ENCODE measurements around the gene ZNF57. TPM values are rescaled to one million over a fixed set of nuclear protein-coding genes. Genes with fewer than 3 reads are reported as not detected.
"Not testable (repeated sequence)": the region's sequence is repeated elsewhere in the genome, so short reads cannot be mapped to it uniquely, and the experiment has no call there.

ZNF57 gene
- total RNA-seq, 2 donors from 2014 or later, result 4.1 to 4.8 TPM

- Mint-ChIP-seq H3K27ac (no peak overlapping the region), H3K4me1 (ENCODE audit: low read depth in 2 of 2) (no peaks in the 10 kb centered on the region), H3K36me3 (peaks cover 4% of the 10 kb centered on the region), H3K9me3 (no peaks in the 10 kb centered on the region), H3K27me3 (no peaks in the 10 kb centered on the region), H3K4me3 (no peak overlapping the region)
- ATAC-seq (no peak), DNase-seq (ENCODE audit: low spot score) (no peak)
Measured at GRCh38 chr19:2877398-2878331, 23.1 kb upstream of the ZNF57 start.

GRCh38 chr19:2883686-2884439 lies 16.9 kb upstream of the ZNF57 start:
- no peak for ATAC-seq
- no peak overlapping the region for H3K27ac Mint-ChIP-seq

GRCh38 chr19:2885736-2886135 lies 15.0 kb upstream of the ZNF57 start:
- Mint-ChIP-seq H3K4me1 (ENCODE audit: low read depth in 2 of 2) (peaks cover 5% of the 10 kb centered on the region in 2 donors), H3K9me3 (no peaks in the 10 kb centered on the region), H3K27me3 (peaks cover 0 to 2% of the 10 kb centered on the region in 2 donors), H3K36me3 (no peaks in the 10 kb centered on the region), H3K27ac (no peak overlapping the region), H3K4me3 (no peak overlapping the region)
- no peak for DNase-seq (ENCODE audit: low spot score)
- no peak for ATAC-seq

More at GRCh38 chr19:2883686-2884439, 16.9 kb upstream of the ZNF57 start:
- no peak for DNase-seq (ENCODE audit: low spot score)
- peaks cover 0 to 2% of the 10 kb centered on the region in 2 donors for H3K27me3 Mint-ChIP-seq
- peaks cover 5% of the 10 kb centered on the region in 2 donors for H3K4me1 Mint-ChIP-seq (ENCODE audit: low read depth in 2 of 2)
- H3K4me3 Mint-ChIP-seq, result no peak overlapping the region
- H3K9me3 Mint-ChIP-seq, result no peaks in the 10 kb centered on the region
- no peaks in the 10 kb centered on the region for H3K36me3 Mint-ChIP-seq

GRCh38 chr19:2887391-2887914 lies 13.3 kb upstream of the ZNF57 start:
- H3K27me3 Mint-ChIP-seq, result peaks cover 0 to 2% of the 10 kb centered on the region in 2 donors
- DNase-seq (ENCODE audit: low spot score) (no peak), ATAC-seq (no peak)

GRCh38 chr19:2888731-2889224 lies 11.9 kb upstream of the ZNF57 start:
- no peaks in the 10 kb centered on the region for H3K36me3 Mint-ChIP-seq
- peaks cover 0 to under 1% of the 10 kb centered on the region in 2 donors for H3K27me3 Mint-ChIP-seq
- peak; percentile 78 to 92 for ATAC-seq
- DNase-seq (ENCODE audit: low spot score), result peak; percentile 78
- H3K4me1 Mint-ChIP-seq (ENCODE audit: low read depth in 2 of 2), result peaks cover 5 to 7% of the 10 kb centered on the region in 2 donors
- H3K4me3 Mint-ChIP-seq, result peak overlapping the region; percentile 36
- no peak overlapping the region for H3K27ac Mint-ChIP-seq
- no peaks in the 10 kb centered on the region for H3K9me3 Mint-ChIP-seq

More at GRCh38 chr19:2887391-2887914, 13.3 kb upstream of the ZNF57 start:
- Mint-ChIP-seq H3K27ac (no peak overlapping the region), H3K36me3 (no peaks in the 10 kb centered on the region), H3K4me1 (ENCODE audit: low read depth in 2 of 2) (peaks cover 5 to 7% of the 10 kb centered on the region in 2 donors), H3K4me3 (no peak overlapping the region), H3K9me3 (no peaks in the 10 kb centered on the region)

- ATAC-seq; H3K27me3 Mint-ChIP-seq; H3K4me3 Mint-ChIP-seq; H3K4me1 Mint-ChIP-seq (ENCODE audit: low read depth in 2 of 2); H3K36me3 Mint-ChIP-seq; H3K27ac Mint-ChIP-seq; H3K9me3 Mint-ChIP-seq; DNase-seq (ENCODE audit: low spot score): not testable (repeated sequence)
Measured at GRCh38 chr19:2890531-2890930, 10.2 kb upstream of the ZNF57 start.

- Mint-ChIP-seq H3K27ac (no peak overlapping the region), H3K36me3 (no peaks in the 10 kb centered on the region), H3K27me3 (no peaks in the 10 kb centered on the region), H3K9me3 (no peaks in the 10 kb centered on the region), H3K4me1 (ENCODE audit: low read depth in 2 of 2) (peaks cover 7 to 10% of the 10 kb centered on the region in 2 donors), H3K4me3 (no peak overlapping the region)
- no peak for ATAC-seq
- DNase-seq (ENCODE audit: low spot score), result no peak
Measured at GRCh38 chr19:2896694-2897093, 4.0 kb upstream of the ZNF57 start.

- no peaks in the 10 kb centered on the region for H3K36me3 Mint-ChIP-seq
- DNase-seq (ENCODE audit: low spot score) (no peak), ATAC-seq (no peak)
- no peaks in the 10 kb centered on the region for H3K9me3 Mint-ChIP-seq
- H3K4me3 Mint-ChIP-seq, result peak overlapping the region; percentile 96
- H3K27ac Mint-ChIP-seq, result no peak overlapping the region
- no peaks in the 10 kb centered on the region for H3K27me3 Mint-ChIP-seq
- H3K4me1 Mint-ChIP-seq (ENCODE audit: low read depth in 2 of 2), result peaks cover 13 to 17% of the 10 kb centered on the region in 2 donors
Measured at GRCh38 chr19:2902590-2903218, 2.0 kb downstream of the ZNF57 start.

GRCh38 chr19:2903326-2903725 lies 2.6 kb downstream of the ZNF57 start:
- not testable (repeated sequence) for H3K4me3 Mint-ChIP-seq; H3K27me3 Mint-ChIP-seq; H3K9me3 Mint-ChIP-seq; DNase-seq (ENCODE audit: low spot score); H3K27ac Mint-ChIP-seq; ATAC-seq; H3K36me3 Mint-ChIP-seq
- peaks cover 13 to 17% of the 10 kb centered on the region in 2 donors for H3K4me1 Mint-ChIP-seq (ENCODE audit: low read depth in 2 of 2)

- no peak overlapping the region for H3K4me3 Mint-ChIP-seq
- no peaks in the 10 kb centered on the region for H3K9me3 Mint-ChIP-seq
- peaks cover 14 to 16% of the 10 kb centered on the region in 2 donors for H3K4me1 Mint-ChIP-seq (ENCODE audit: low read depth in 2 of 2)
- peaks cover 11% of the 10 kb centered on the region for H3K36me3 Mint-ChIP-seq
- no peaks in the 10 kb centered on the region for H3K27me3 Mint-ChIP-seq
- ATAC-seq (no peak), DNase-seq (ENCODE audit: low spot score) (no peak)
- H3K27ac Mint-ChIP-seq, result no peak overlapping the region
Measured at GRCh38 chr19:2905918-2906519, 5.3 kb downstream of the ZNF57 start.

- Mint-ChIP-seq H3K4me3 (no peak overlapping the region), H3K27ac (no peak overlapping the region), H3K4me1 (ENCODE audit: low read depth in 2 of 2) (peaks cover 9 to 15% of the 10 kb centered on the region in 2 donors), H3K36me3 (peaks cover 12% of the 10 kb centered on the region), H3K9me3 (no peaks in the 10 kb centered on the region), H3K27me3 (no peaks in the 10 kb centered on the region)
- DNase-seq (ENCODE audit: low spot score) (no peak), ATAC-seq (no peak)
Measured at GRCh38 chr19:2906631-2907195, 6.0 kb downstream of the ZNF57 start.

GRCh38 chr19:2912306-2912705 lies 11.6 kb downstream of the ZNF57 start:
- ATAC-seq, result peak in 1 of 2 donors; percentile 49
- Mint-ChIP-seq H3K4me3 (no peak overlapping the region), H3K36me3 (peaks cover 26% of the 10 kb centered on the region), H3K27me3 (no peaks in the 10 kb centered on the region), H3K4me1 (ENCODE audit: low read depth in 2 of 2) (peaks cover 6 to 8% of the 10 kb centered on the region in 2 donors), H3K27ac (no peak overlapping the region), H3K9me3 (peaks cover 5% of the 10 kb centered on the region)
- DNase-seq (ENCODE audit: low spot score), result no peak
